ENCODE results near the gene NXPH4. TPM values are rescaled to one million over a fixed set of nuclear protein-coding genes. Genes with fewer than 3 reads are reported as not detected.

The NXPH4 gene
- total RNA-seq, 1 experiment from 2014 or later: 20.0 TPM

GRCh38 chr12:57201631-57202030, 15.0 kb upstream of the NXPH4 start:
- no peaks in the 10 kb centered on the region for H3K4me1 ChIP-seq (ENCODE audit: control insufficient read depth in 1 of 2, insufficient read depth in 2 of 2, low read length in 2 of 2)
- H3K9ac ChIP-seq (ENCODE audit: low read length): no peak overlapping the region
- ATAC-seq (no peak), DNase-seq (ENCODE audit: low read depth, low spot score) (no peak)
- TF ChIP-seq YY1 (IDR thresholded peaks at IDR 0.05; ENCODE audit: extremely low read depth, insufficient replicate concordance, low read depth, low read length) (no peak), EZH2 (IDR thresholded peaks at IDR 0.05) (no peak), REST (IDR thresholded peaks at IDR 0.05; ENCODE audit: low read depth) (no peak), SP1 (IDR thresholded peaks at IDR 0.05; ENCODE audit: low read depth) (no peak), SRF (IDR thresholded peaks at IDR 0.05; ENCODE audit: low read depth) (no peak), ZFX (IDR thresholded peaks at IDR 0.05) (no peak), RAD21 (IDR thresholded peaks at IDR 0.05; ENCODE audit: low read depth) (no peak), FOSL1 (IDR thresholded peaks at IDR 0.05; ENCODE audit: low read depth) (no peak), CTCF (IDR thresholded peaks at IDR 0.05 in 2 of 3, conservative IDR thresholded peaks at IDR 0.05 in 1 of 3; ENCODE audit: borderline replicate concordance in 1 of 3, insufficient read depth in 1 of 3, low read depth in 2 of 3, low read length in 2 of 3) (no peak), SIN3A (IDR thresholded peaks at IDR 0.05; ENCODE audit: low read depth) (no peak), ATF3 (IDR thresholded peaks at IDR 0.05) (no peak), POLR2AphosphoS5 (IDR thresholded peaks at IDR 0.05; ENCODE audit: low read depth, low read length) (no peak), MAX (IDR thresholded peaks at IDR 0.05) (no peak), CEBPB (IDR thresholded peaks at IDR 0.05; ENCODE audit: low read depth) (no peak), EGR1 (IDR thresholded peaks at IDR 0.05; ENCODE audit: low read depth) (no peak), TCF7L2 (IDR thresholded peaks at IDR 0.05; ENCODE audit: borderline replicate concordance, extremely low read depth, insufficient read depth, insufficient read length) (no peak), ZNF274 (IDR thresholded peaks at IDR 0.05; ENCODE audit: low read depth, low read length) (no peak)
- RAD21 ChIA-PET (ENCODE audit: low non-redundant PET in 1 of 2, low total read pairs in 2 of 2, uncharacterized antibody in 2 of 2, unreplicated experiment in 2 of 2): no interaction called here
- no peak overlapping the region for H3K4me2 ChIP-seq (ENCODE audit: low read length)
- CTCF ChIA-PET: no interaction called here
- intact Hi-C loops (cut with micrococcal nuclease): no loop called here
- BruUV-seq (replicated peaks): no TSS peak
- H3K36me3 ChIP-seq (ENCODE audit: control insufficient read depth in 1 of 2, insufficient read depth in 2 of 2, low read length in 2 of 2): no peaks in the 10 kb centered on the region; a peak in 1 of 4 replicates
- no peaks in the 10 kb centered on the region for H3K27me3 ChIP-seq (ENCODE audit: insufficient read depth, low read length)
- H4K20me1 ChIP-seq (ENCODE audit: insufficient read depth): no peaks in the 10 kb centered on the region
- POLR2A ChIA-PET: no interaction called here
- H3K4me3 ChIP-seq (replicated peaks in 1 of 2; ENCODE audit: low read depth in 1 of 2, low read length in 2 of 2): no peak overlapping the region
- no peaks in the 10 kb centered on the region for H3K79me2 ChIP-seq (ENCODE audit: insufficient read depth, low read length)
- H3K9me3 ChIP-seq (ENCODE audit: control insufficient read depth in 1 of 2, insufficient read depth in 1 of 2, low read depth in 1 of 2, low read length in 2 of 2): no peaks in the 10 kb centered on the region
- no peak overlapping the region for H2AFZ ChIP-seq (ENCODE audit: low read depth, low read length, poor library complexity, severe bottlenecking)
- no peak overlapping the region for H3K27ac ChIP-seq (ENCODE audit: low read depth, low read length)
- no peaks in the 10 kb centered on the region for H3K9me2 ChIP-seq (ENCODE audit: insufficient read depth)

Data from HCT116 (cell line).